HepG2 (cell line): Measurements from ENCODE around the gene TTC31. TPM values are rescaled to one million over a fixed set of nuclear protein-coding genes. Genes with fewer than 3 reads are reported as not detected.
A peak's percentile ranks its signal among the peaks of the same experiment; 100 is the strongest.

Experiments
- FOXC1 ChIP-seq: sonication (generic); formaldehyde crosslinking; IDR thresholded peaks from 2 replicates; pipeline ENCODE4 v1.8.0; 2022; ENCODE audit warnings: mild to moderate bottlenecking, missing genetic modification reagents, borderline replicate concordance
- GLI4 ChIP-seq: sonication (generic); formaldehyde crosslinking; IDR thresholded peaks from 2 replicates; pipeline ENCODE4 v1.5.1; 2020; ENCODE audit warnings: missing genetic modification reagents, mild to moderate bottlenecking, moderate library complexity, borderline replicate concordance
- GTF3A ChIP-seq: sonication (generic); formaldehyde crosslinking; conservative IDR thresholded peaks from 2 replicates; pipeline ENCODE4 v1.4.0; 2020; ENCODE audit warnings: mild to moderate bottlenecking, missing genetic modification reagents
- IKZF1 ChIP-seq: fragments of 450-650 bp; IDR thresholded peaks from 2 replicates; pipeline ENCODE4 v1.7.1; 2016
- KAT2B ChIP-seq: fragments of 150-350 bp; IDR thresholded peaks from 2 replicates; pipeline ENCODE4 v1.6.1; 2014; ENCODE audit warnings: low read depth, low read length, borderline replicate concordance
- NPAS2 ChIP-seq: sonication (generic); formaldehyde crosslinking; IDR thresholded peaks from 2 replicates; pipeline ENCODE4 v1.8.0; 2022; ENCODE audit warnings: mild to moderate bottlenecking, missing genetic modification reagents, borderline replicate concordance
- RAD21 ChIP-seq: fragments of 450-650 bp; formaldehyde crosslinking; IDR thresholded peaks from 2 replicates; pipeline ENCODE4 v1.5.0; 2020; ENCODE audit warnings: mild to moderate bottlenecking
- RXRB ChIP-seq: IDR thresholded peaks from 2 replicates; pipeline ENCODE4 v1.6.1; 2016; ENCODE audit warnings: borderline replicate concordance, missing genetic modification reagents, missing compliant biosample characterization
- SIX4 ChIP-seq: sonication (generic); formaldehyde crosslinking; IDR thresholded peaks from 2 replicates; pipeline ENCODE4 v1.4.0; 2020; ENCODE audit warnings: missing genetic modification reagents
- TEAD3 ChIP-seq: optimal IDR thresholded peaks from 2 replicates; pipeline ENCODE3; 2016; ENCODE audit warnings: borderline replicate concordance
- THAP8 ChIP-seq: sonication (generic); formaldehyde crosslinking; IDR thresholded peaks from 2 replicates; pipeline ENCODE4 v1.5.1; 2020; ENCODE audit warnings: missing genetic modification reagents, mild to moderate bottlenecking, borderline replicate concordance
- ZNF296 ChIP-seq: sonication (generic); formaldehyde crosslinking; conservative IDR thresholded peaks from 2 replicates; pipeline ENCODE4 v1.5.0; 2020; ENCODE audit warnings: mild to moderate bottlenecking, missing genetic modification reagents
- ZNF569 ChIP-seq: sonication (generic); formaldehyde crosslinking; IDR thresholded peaks from 2 replicates; pipeline ENCODE4 v1.5.0; 2020; ENCODE audit warnings: mild to moderate bottlenecking, missing genetic modification reagents, moderate library complexity, borderline replicate concordance
- ZNF629 ChIP-seq: sonication (generic); formaldehyde crosslinking; conservative IDR thresholded peaks from 2 replicates; pipeline ENCODE4 v1.5.0; 2020; ENCODE audit warnings: missing genetic modification reagents
- ZNF710 ChIP-seq: sonication (generic); formaldehyde crosslinking; IDR thresholded peaks from 2 replicates; pipeline ENCODE4 v1.5.0; 2020; ENCODE audit warnings: mild to moderate bottlenecking, missing genetic modification reagents, borderline replicate concordance
- ZNF75D ChIP-seq: sonication (generic); formaldehyde crosslinking; IDR thresholded peaks from 2 replicates; pipeline ENCODE4 v1.8.1; 2023; ENCODE audit warnings: missing genetic modification reagents, mild to moderate bottlenecking, borderline replicate concordance
- ZNF784 ChIP-seq: sonication (generic); formaldehyde crosslinking; IDR thresholded peaks from 2 replicates; pipeline ENCODE4 v1.5.1; 2020; ENCODE audit warnings: missing genetic modification reagents, mild to moderate bottlenecking, borderline replicate concordance
- ZSCAN30 ChIP-seq: sonication (generic); formaldehyde crosslinking; IDR thresholded peaks from 2 replicates; pipeline ENCODE4 v1.5.0; 2020; ENCODE audit warnings: mild to moderate bottlenecking, missing genetic modification reagents
- polyA plus RNA-seq, 8 experiments: library from polyadenylated mRNA; depleted of rRNA in 3 of 8; stranded (reverse) in 7 of 8; unstranded in 1 of 8; fragments of >200 nt; fragmentation: Illumina TruSeq in 4 of 8; extraction: Trizol in 4 of 8; gene quantifications; 2 replicates each; pipeline versions ENCODE4 v1.2.1 to v1.2.3, GENCODE V29; 2011 to 2016; ENCODE audit warnings: low read depth in 4 of 8, missing spikeins in 1 of 8, mixed read lengths in 1 of 8; ENCODE audit not compliant: insufficient read depth in 1 of 8
- total RNA-seq, 5 experiments: library from RNA; depleted of rRNA; stranded (reverse); fragments of >200 nt; fragmentation: Illumina TruSeq; extraction: Trizol; gene quantifications; 2 replicates each; pipeline ENCODE4 v1.2.3, GENCODE V29; 2016; ENCODE audit warnings: low read depth in 1 of 5
- TF ChIP-seq, protein P1 (sequence below): sonication (generic); formaldehyde crosslinking; IDR thresholded peaks from 2 replicates; pipeline ENCODE4 v1.8.1; 2022; ENCODE audit warnings: low read depth, mild to moderate bottlenecking, missing genetic modification reagents
- TF ChIP-seq, protein P2 (sequence below): sonication (generic); formaldehyde crosslinking; IDR thresholded peaks from 2 replicates; pipeline ENCODE4 v1.4.0; 2020; ENCODE audit warnings: missing genetic modification reagents; ENCODE audit errors: not compliant biosample characterization
- TF ChIP-seq, protein P3 (sequence below): sonication (generic); formaldehyde crosslinking; IDR thresholded peaks from 2 replicates; pipeline ENCODE4 v1.5.0; 2020; ENCODE audit warnings: missing genetic modification reagents, mild to moderate bottlenecking, borderline replicate concordance

TTC31 gene
- total and polyA plus RNA-seq, 2 of the 13 experiments (the other 11 are each of a cell fraction or from before 2014, with no cell fraction given), result 28.3 to 39.5 TPM

DNA sequence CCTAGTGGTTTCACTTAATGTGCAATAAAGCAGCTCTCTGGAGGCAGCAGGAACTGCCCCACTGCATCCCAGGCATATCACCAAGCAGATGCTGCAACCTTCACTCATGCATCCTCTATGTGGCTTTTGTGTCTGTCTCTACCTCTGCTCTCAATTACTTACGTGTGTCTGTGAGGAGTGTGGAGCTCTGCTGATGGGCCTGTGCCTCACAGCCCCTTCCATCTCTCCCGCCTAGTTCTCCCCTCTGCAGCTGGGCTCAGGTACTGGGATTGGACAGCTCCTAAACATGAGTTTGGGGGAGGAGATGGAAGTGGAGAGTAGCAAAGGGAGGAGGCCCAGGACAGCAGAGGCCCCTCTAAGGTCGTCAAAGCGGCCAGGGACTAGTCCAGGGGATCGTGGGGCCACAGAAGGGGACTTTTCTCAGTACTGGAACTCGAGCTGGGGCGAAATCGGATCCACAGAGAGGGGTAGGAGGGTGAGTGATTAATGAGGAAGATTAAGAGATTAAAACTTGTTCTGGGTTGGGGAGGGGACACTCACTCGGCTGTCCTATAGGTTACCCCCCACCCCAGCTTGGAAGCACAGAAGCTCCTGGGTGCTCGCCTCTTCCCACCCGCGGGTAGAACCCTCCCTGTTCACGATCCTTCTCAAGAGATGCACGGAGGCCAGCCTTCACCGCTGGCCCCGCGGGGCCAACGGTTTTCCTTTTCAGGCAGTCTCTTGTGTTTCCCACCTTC, 18.6 kb downstream of the TTC31 start (continued):
- TF ChIP-seq, protein P1, sequence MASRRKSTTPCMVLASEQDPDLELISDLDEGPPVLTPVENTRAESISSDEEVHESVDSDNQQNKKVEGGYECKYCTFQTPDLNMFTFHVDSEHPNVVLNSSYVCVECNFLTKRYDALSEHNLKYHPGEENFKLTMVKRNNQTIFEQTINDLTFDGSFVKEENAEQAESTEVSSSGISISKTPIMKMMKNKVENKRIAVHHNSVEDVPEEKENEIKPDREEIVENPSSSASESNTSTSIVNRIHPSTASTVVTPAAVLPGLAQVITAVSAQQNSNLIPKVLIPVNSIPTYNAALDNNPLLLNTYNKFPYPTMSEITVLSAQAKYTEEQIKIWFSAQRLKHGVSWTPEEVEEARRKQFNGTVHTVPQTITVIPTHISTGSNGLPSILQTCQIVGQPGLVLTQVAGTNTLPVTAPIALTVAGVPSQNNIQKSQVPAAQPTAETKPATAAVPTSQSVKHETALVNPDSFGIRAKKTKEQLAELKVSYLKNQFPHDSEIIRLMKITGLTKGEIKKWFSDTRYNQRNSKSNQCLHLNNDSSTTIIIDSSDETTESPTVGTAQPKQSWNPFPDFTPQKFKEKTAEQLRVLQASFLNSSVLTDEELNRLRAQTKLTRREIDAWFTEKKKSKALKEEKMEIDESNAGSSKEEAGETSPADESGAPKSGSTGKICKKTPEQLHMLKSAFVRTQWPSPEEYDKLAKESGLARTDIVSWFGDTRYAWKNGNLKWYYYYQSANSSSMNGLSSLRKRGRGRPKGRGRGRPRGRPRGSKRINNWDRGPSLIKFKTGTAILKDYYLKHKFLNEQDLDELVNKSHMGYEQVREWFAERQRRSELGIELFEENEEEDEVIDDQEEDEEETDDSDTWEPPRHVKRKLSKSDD (CRISPR knock-in tag), result no peak
- TF ChIP-seq GTF3A (no peak), GLI4 (CRISPR knock-in tag) (no peak), KAT2B (no peak), FOXC1 (no peak), IKZF1 (no peak), RXRB (CRISPR knock-in tag) (no peak), ZSCAN30 (CRISPR knock-in tag) (no peak), ZNF629 (CRISPR knock-in tag) (no peak), NPAS2 (CRISPR knock-in tag) (no peak), SIX4 (CRISPR knock-in tag) (no peak), TEAD3 (CRISPR knock-in tag) (peak; percentile 33), THAP8 (no peak), ZNF296 (CRISPR knock-in tag) (no peak), ZNF784 (CRISPR knock-in tag) (no peak), ZNF569 (CRISPR knock-in tag) (no peak), ZNF710 (CRISPR knock-in tag) (0 out of 2 replicates have a peak, but pooled peaks have one; percentile 8), RAD21 (CRISPR knock-in tag) (no peak), ZNF75D (CRISPR knock-in tag) (no peak)
- TF ChIP-seq, protein P2, sequence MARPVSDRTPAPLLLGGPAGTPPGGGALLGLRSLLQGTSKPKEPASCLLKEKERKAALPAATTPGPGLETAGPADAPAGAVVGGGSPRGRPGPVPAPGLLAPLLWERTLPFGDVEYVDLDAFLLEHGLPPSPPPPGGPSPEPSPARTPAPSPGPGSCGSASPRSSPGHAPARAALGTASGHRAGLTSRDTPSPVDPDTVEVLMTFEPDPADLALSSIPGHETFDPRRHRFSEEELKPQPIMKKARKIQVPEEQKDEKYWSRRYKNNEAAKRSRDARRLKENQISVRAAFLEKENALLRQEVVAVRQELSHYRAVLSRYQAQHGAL (CRISPR knock-in tag), result no peak
- TF ChIP-seq, protein P3, sequence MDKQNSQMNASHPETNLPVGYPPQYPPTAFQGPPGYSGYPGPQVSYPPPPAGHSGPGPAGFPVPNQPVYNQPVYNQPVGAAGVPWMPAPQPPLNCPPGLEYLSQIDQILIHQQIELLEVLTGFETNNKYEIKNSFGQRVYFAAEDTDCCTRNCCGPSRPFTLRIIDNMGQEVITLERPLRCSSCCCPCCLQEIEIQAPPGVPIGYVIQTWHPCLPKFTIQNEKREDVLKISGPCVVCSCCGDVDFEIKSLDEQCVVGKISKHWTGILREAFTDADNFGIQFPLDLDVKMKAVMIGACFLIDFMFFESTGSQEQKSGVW (CRISPR knock-in tag), result no peak
